Panc1 (cell line): ENCODE measurements around the gene SPSB1. TPM values are rescaled to one million over a fixed set of nuclear protein-coding genes. Genes with fewer than 3 reads are reported as not detected.

ENCODE experiments used
- ATAC-seq: fragments of 200-7000 bp; cut with Tn5 transposase; 2 replicates; pipeline ENCODE4 v1.9.1; 2020; ENCODE audit warnings: mild to moderate bottlenecking, moderate library complexity
- BruUV-seq: library from RNA; stranded (reverse); fragments of 400-500 nt; replicated peaks from 2 replicates; lab custom pipeline; 2021; lab: Mats Ljungman, UMichigan
- CTCF ChIA-PET: fragments of 300-600 bp; sonication (Branson Sonifier 250); formaldehyde crosslinking; loops from one replicate; lab custom pipeline; 2022; ENCODE audit warnings: antibody characterized with exemption; lab: Charles Lee
- POLR2A ChIA-PET: fragments of 300-600 bp; sonication (Branson Sonifier 250); formaldehyde crosslinking; loops from one replicate; lab custom pipeline; 2022; ENCODE audit warnings: antibody characterized with exemption; lab: Charles Lee
- DNase-seq: peaks from one replicate; pipeline ENCODE4 v3.0.0-alpha.2; 2010; ENCODE audit warnings: low read depth, low spot score
- H3K27ac ChIP-seq: 2 replicates; pipeline ENCODE4 v1.5.1; 2011; ENCODE audit warnings: mild to moderate bottlenecking, low read length, inconsistent platforms
- H3K27me3 ChIP-seq: fragments of 200-500 bp; sonication (Bioruptor generic); 2 replicates; pipeline ENCODE4 v1.6.0; 2014; ENCODE audit warnings: low read length, inconsistent platforms; ENCODE audit not compliant: control insufficient read depth, insufficient read depth
- H3K36me3 ChIP-seq: fragments of 200-500 bp; sonication (Bioruptor generic); 2 replicates; pipeline ENCODE4 v1.5.1; 2014; ENCODE audit warnings: inconsistent platforms, mild to moderate bottlenecking, low read length, moderate library complexity; ENCODE audit not compliant: control insufficient read depth, insufficient read depth
- H3K4me1 ChIP-seq: 2 replicates; pipeline ENCODE4 v1.5.1; 2011; ENCODE audit warnings: inconsistent platforms, mild to moderate bottlenecking, low read length, moderate library complexity; ENCODE audit not compliant: control insufficient read depth, insufficient read depth
- H3K4me3 ChIP-seq, 2 experiments: 2 replicates each; pipeline ENCODE4 v1.5.1; 2011 to 2012; ENCODE audit warnings: low read depth in 2 of 2, low read length in 2 of 2, mild to moderate bottlenecking in 2 of 2, inconsistent platforms in 1 of 2, moderate library complexity in 1 of 2
- H3K9me3 ChIP-seq: fragments of 200-500 bp; sonication (Bioruptor generic); 2 replicates; pipeline ENCODE4 v1.5.1; 2014; ENCODE audit warnings: low read depth, mild to moderate bottlenecking, inconsistent platforms, low read length, moderate library complexity; ENCODE audit not compliant: control insufficient read depth, insufficient read depth
- POLR2AphosphoS5 ChIP-seq: IDR thresholded peaks from 2 replicates; pipeline ENCODE4 v1.6.1; 2012; ENCODE audit warnings: mild to moderate bottlenecking, low read depth, low read length, moderate library complexity
- REST ChIP-seq, 2 experiments: IDR thresholded peaks; 2 replicates each; pipeline ENCODE4 v1.6.1; 2011 to 2012; ENCODE audit warnings: low read depth in 2 of 2, control low read depth in 1 of 2, low read length in 1 of 2, mild to moderate bottlenecking in 1 of 2, moderate library complexity in 1 of 2; ENCODE audit not compliant: insufficient read depth in 1 of 2
- SIN3A ChIP-seq: IDR thresholded peaks from 2 replicates; pipeline ENCODE4 v1.6.1; 2012; ENCODE audit warnings: low read depth, mild to moderate bottlenecking, low read length, moderate library complexity, borderline replicate concordance; ENCODE audit not compliant: insufficient read depth
- TCF7L2 ChIP-seq: IDR thresholded peaks from 2 replicates; pipeline ENCODE4 v1.6.1; 2011; ENCODE audit warnings: mild to moderate bottlenecking, low read depth, low read length, inconsistent platforms
- in situ Hi-C: cut with HindIII; loops from 2 replicates; pipeline ENCODE4 v1.10.0; 2016; ENCODE audit warnings: low sequenced_read_pairs, low pct_unique_long_range_greater_than_20kb
- intact Hi-C: fragments of 100-400 bp; cut with micrococcal nuclease; formaldehyde crosslinking; loops from one replicate; pipeline ENCODE4 v1.10.0; 2022; ENCODE audit not compliant: unreplicated experiment
- total RNA-seq: library from RNA; stranded (reverse); gene quantifications from one replicate; pipeline ENCODE4 v1.2.1, GENCODE V29; 2021; ENCODE audit not compliant: unreplicated experiment
- TF ChIP-seq, protein P1 (sequence below): fragments of 450-650 bp; IDR thresholded peaks from 2 replicates; pipeline ENCODE4 v1.5.1; 2017; ENCODE audit warnings: mild to moderate bottlenecking

The SPSB1 gene
- total RNA-seq, 1 experiment from 2014 or later: 73.7 TPM

- intact Hi-C loops: no loop called here
- TF ChIP-seq SIN3A (no peak), POLR2AphosphoS5 (no peak), TCF7L2 (no peak), REST (IDR thresholded peaks at IDR 0.05; ENCODE audit: insufficient read depth in 1 of 2, low read depth in 2 of 2, low read length in 1 of 2) (no peak)
- TF ChIP-seq, protein P1, sequence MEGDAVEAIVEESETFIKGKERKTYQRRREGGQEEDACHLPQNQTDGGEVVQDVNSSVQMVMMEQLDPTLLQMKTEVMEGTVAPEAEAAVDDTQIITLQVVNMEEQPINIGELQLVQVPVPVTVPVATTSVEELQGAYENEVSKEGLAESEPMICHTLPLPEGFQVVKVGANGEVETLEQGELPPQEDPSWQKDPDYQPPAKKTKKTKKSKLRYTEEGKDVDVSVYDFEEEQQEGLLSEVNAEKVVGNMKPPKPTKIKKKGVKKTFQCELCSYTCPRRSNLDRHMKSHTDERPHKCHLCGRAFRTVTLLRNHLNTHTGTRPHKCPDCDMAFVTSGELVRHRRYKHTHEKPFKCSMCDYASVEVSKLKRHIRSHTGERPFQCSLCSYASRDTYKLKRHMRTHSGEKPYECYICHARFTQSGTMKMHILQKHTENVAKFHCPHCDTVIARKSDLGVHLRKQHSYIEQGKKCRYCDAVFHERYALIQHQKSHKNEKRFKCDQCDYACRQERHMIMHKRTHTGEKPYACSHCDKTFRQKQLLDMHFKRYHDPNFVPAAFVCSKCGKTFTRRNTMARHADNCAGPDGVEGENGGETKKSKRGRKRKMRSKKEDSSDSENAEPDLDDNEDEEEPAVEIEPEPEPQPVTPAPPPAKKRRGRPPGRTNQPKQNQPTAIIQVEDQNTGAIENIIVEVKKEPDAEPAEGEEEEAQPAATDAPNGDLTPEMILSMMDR: no peak
- DNase-seq (no peak), ATAC-seq (peak; percentile 2; the same call in 1 of the 2 replicates)
- Histone ChIP-seq H3K27ac (peak overlapping the region; percentile 80), H3K9me3 (no peaks in the 10 kb centered on the region), H3K36me3 (no peaks in the 10 kb centered on the region; the same call in 1 of the 2 replicates), H3K27me3 (no peaks in the 10 kb centered on the region), H3K4me1 (peaks cover 62% of the 10 kb centered on the region), H3K4me3 (peak overlapping the region; percentile 62 to 96)
- CTCF ChIA-PET: no interaction called here
- in situ Hi-C loops: no loop called here
- POLR2A ChIA-PET: no interaction called here
- no TSS peak for BruUV-seq
Observed at GRCh38 chr1:9294405-9294773, 1.7 kb downstream of the SPSB1 start.

GRCh38 chr1:9294910-9295636, 2.4 kb downstream of the SPSB1 start:
- Histone ChIP-seq H3K4me1 (peaks cover 57% of the 10 kb centered on the region), H3K9me3 (no peaks in the 10 kb centered on the region), H3K27ac (peak overlapping the region; percentile 80), H3K27me3 (no peaks in the 10 kb centered on the region), H3K36me3 (no peaks in the 10 kb centered on the region; the same call in 1 of the 2 replicates), H3K4me3 (peak overlapping the region; percentile 62 to 96)
- BruUV-seq: no TSS peak
- in situ Hi-C loops: no loop called here
- ChIA-PET POLR2A (interaction anchor here (0.5 to 0.7 kb wide), 2 partner anchors 23 to 461 kb away, joined by 3 read pairs; no protein-coding TSS in a partner anchor), CTCF (interaction anchor here (0.7 kb wide), 1 partner anchor 20 kb away, joined by 3 read pairs; no protein-coding TSS in a partner anchor)
- ATAC-seq: peak; percentile 15; the same call in 1 of the 2 replicates
- intact Hi-C loops: no loop called here
- no peak for TF ChIP-seq POLR2AphosphoS5
- TF ChIP-seq TCF7L2: no peak
- TF ChIP-seq REST (IDR thresholded peaks at IDR 0.05; ENCODE audit: insufficient read depth in 1 of 2, low read depth in 2 of 2, low read length in 1 of 2): no peak
- TF ChIP-seq, protein P1: no peak; the same call in 1 of the 2 replicates
- TF ChIP-seq SIN3A: no peak
- no peak for DNase-seq
